Sigmoid colon (tissue), 4 donors: ENCODE data around the gene LIMD2.

ENCODE experiments used
- POLR2AphosphoS5 ChIP-seq, 4 donors: sonication (generic); formaldehyde crosslinking; IDR thresholded peaks; one replicate each; pipeline ENCODE4 v1.6.1; 2017; ENCODE audit warnings: antibody characterized with exemption in 4 of 4
- TF ChIP-seq, protein P1 (sequence below), 4 experiments: fragments of 450-650 bp in 3 of 4; fragments of 200-600 bp in 1 of 4; IDR thresholded peaks; one replicate each; pipeline ENCODE4 v1.5.1; 2016 to 2019; ENCODE audit warnings: antibody characterized with exemption in 4 of 4, mild to moderate bottlenecking in 3 of 4, moderate library complexity in 2 of 4

DNA sequence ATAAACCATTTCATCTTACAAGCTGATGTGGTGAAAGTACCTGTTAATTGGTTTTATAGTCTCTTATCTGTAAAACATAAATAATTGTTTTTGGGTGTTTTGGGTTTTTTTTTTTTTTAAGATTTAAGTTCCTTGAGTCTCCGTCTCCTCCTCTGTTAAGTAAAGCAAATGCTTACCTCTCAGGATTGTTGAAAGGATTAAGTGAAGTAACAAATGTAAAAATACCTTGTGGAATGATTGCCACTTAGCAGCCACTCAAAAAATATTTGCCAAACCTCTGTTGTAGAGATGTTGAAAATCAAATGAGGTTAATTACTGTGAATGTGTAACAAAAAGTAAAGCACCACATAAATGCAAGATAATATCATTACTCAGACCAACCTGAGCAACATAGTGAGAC is 19.2 kb downstream of the LIMD2 start:
- TF ChIP-seq POLR2AphosphoS5 (IDR thresholded peaks at IDR 0.05) = no peak
- TF ChIP-seq, protein P1, sequence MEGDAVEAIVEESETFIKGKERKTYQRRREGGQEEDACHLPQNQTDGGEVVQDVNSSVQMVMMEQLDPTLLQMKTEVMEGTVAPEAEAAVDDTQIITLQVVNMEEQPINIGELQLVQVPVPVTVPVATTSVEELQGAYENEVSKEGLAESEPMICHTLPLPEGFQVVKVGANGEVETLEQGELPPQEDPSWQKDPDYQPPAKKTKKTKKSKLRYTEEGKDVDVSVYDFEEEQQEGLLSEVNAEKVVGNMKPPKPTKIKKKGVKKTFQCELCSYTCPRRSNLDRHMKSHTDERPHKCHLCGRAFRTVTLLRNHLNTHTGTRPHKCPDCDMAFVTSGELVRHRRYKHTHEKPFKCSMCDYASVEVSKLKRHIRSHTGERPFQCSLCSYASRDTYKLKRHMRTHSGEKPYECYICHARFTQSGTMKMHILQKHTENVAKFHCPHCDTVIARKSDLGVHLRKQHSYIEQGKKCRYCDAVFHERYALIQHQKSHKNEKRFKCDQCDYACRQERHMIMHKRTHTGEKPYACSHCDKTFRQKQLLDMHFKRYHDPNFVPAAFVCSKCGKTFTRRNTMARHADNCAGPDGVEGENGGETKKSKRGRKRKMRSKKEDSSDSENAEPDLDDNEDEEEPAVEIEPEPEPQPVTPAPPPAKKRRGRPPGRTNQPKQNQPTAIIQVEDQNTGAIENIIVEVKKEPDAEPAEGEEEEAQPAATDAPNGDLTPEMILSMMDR (IDR thresholded peaks at IDR 0.05) = no peak
